GM20000 (cell line): Measurements from ENCODE around the gene ANKH.

Source experiments
- DNase-seq: peaks from one replicate; pipeline ENCODE4 v3.0.0; 2012; ENCODE audit warnings: low spot score
- TF ChIP-seq, protein P1 (sequence below): IDR thresholded peaks from 2 replicates; pipeline ENCODE4 v1.5.1; 2012; ENCODE audit warnings: mild to moderate bottlenecking, control low read depth; ENCODE audit errors: extremely low read depth, missing control alignments

Gene ANKH

GRCh38 chr5:14773588-14773987 is 98.0 kb downstream of the ANKH start:
- no peak for DNase-seq
- TF ChIP-seq, protein P1, sequence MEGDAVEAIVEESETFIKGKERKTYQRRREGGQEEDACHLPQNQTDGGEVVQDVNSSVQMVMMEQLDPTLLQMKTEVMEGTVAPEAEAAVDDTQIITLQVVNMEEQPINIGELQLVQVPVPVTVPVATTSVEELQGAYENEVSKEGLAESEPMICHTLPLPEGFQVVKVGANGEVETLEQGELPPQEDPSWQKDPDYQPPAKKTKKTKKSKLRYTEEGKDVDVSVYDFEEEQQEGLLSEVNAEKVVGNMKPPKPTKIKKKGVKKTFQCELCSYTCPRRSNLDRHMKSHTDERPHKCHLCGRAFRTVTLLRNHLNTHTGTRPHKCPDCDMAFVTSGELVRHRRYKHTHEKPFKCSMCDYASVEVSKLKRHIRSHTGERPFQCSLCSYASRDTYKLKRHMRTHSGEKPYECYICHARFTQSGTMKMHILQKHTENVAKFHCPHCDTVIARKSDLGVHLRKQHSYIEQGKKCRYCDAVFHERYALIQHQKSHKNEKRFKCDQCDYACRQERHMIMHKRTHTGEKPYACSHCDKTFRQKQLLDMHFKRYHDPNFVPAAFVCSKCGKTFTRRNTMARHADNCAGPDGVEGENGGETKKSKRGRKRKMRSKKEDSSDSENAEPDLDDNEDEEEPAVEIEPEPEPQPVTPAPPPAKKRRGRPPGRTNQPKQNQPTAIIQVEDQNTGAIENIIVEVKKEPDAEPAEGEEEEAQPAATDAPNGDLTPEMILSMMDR: no peak

GRCh38 chr5:14771972-14772371 is 99.6 kb downstream of the ANKH start:
- TF ChIP-seq, protein P1: no peak
- no peak for DNase-seq

DNA sequence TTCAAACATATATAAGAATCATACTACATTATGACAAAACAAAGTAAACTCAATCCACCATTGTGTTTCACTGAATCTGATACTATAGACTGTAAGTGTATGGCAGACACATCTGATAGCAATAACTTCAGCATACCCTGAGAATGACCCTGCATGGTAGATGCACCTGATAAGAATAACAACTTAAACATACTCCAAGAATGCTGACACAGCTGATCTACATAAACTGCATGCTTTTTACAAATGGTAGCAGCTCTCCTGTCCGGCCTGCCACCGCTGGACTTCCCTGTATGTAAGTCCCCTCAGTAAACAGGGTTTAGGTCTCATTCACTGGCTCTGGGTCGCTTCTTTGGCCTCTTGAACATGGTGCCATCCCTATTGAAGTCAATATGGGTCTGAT is 100.4 kb downstream of the ANKH start:
- no peak for DNase-seq
- TF ChIP-seq, protein P1: no peak

- TF ChIP-seq, protein P1: no peak
- DNase-seq: no peak
Measured at GRCh38 chr5:14768508-14769365, 102.8 kb downstream of the ANKH start.

DNA sequence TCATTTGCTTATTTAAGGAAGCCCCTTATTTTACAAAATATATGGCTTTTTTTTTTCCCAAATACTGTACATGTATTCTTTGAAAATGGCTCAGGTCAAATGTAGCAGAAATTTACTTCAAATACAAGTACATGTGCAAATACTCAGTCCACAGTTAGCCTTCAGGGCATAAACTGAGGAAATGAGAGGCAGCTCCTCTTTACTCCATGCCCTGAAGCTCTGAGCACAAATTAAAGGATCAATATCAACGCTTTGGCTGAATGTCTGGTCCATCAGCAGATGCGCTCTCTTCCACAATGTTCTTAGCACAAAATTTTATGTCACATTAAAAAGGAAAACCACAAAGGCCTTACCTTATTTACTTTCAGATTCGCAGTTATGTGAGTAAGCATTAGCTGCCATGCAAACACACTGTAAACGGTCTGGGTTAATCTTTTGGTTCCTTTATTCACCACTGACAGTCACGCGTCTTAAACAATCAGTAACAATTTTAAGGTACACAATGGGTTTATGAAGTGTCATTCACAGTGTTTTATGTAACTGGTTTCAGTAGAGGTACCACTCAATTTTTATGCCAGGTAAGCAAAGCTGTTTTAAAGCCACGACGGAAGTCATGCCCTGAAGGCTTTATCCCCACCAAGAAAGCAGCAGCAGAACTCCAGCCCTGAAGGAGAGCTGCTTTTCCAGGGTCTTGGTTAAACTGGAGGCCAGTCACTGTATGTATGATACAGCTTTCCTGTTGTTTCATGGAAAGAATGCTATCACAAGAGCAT is 103.7 kb downstream of the ANKH start:
- DNase-seq: peak; percentile 11
- TF ChIP-seq, protein P1: no peak

DNA sequence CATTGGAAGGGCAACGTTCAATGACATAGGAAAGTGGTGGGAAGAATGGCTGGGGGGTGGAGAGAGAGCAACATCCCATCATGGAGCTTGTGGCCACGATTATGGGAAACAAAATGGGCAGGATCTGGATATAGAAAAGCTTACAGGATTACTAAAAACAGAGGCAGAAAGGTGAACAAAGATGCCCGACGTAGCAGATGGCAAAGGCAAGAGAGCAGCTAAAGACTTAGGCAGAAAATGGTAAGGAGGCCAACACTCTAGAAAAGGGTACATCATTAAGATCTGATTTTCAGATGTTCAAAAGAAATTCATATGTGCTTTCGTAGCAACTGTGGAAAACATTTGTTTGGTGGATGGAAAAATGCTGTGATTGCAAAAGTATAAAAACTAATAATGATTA is 104.5 kb downstream of the ANKH start:
- DNase-seq: no peak
- TF ChIP-seq, protein P1: no peak

- no peak for DNase-seq
- TF ChIP-seq, protein P1: no peak
Measured at GRCh38 chr5:14766584-14766983, 105.0 kb downstream of the ANKH start.
